Right ventricle myocardium superior (tissue), 1 donor: ENCODE results near the gene AKT1. TPM values are rescaled to one million over a fixed set of nuclear protein-coding genes. Genes with fewer than 3 reads are reported as not detected.
"Not testable (repeated sequence)": the region's sequence is repeated elsewhere in the genome, so short reads cannot be mapped to it uniquely, and the experiment has no call there.

ENCODE experiments used
- ATAC-seq: fragments of 200-7000 bp; cut with Tn5 transposase; one replicate; pipeline ENCODE4 v1.9.1; 2020; ENCODE audit warnings: mild to moderate bottlenecking; ENCODE audit not compliant: poor library complexity
- DNase-seq: peaks from one replicate; pipeline ENCODE4 v3.0.0-alpha.2; 2020
- intact Hi-C: fragments of 100-400 bp; cut with DNase I; formaldehyde crosslinking; loops from one replicate; pipeline ENCODE4 v1.11.2; 2022
- long read RNA-seq: library from polyadenylated mRNA; unstranded; transcript quantifications from one replicate; pipeline ENCODE4 v2.0.0, GENCODE V29; 2021
- total RNA-seq: library from RNA; stranded (reverse); fragmentation: NEBNext Ultra II Directional; extraction: Animal tissue kit (Norgen Biotek cat#: 25700); gene quantifications from one replicate; pipeline ENCODE4 v1.2.1, GENCODE V29; 2021
- donor health status: DM: no; HTN: yes; CAD: no; lungs with severe emphysema.

AKT1 gene
- 120 TPM for total RNA-seq
- long read RNA-seq, transcript AKT1-220 (15 exons, 2,742 nt) = minor isoform, 74 of 1,074 reads
- long read RNA-seq, transcript AKT1-203 (14 exons, 2,710 nt) = major isoform, 829 of 1,074 reads
- long read RNA-seq, transcript AKT1-208 (13 exons, 3,916 nt) = minor isoform, 7 of 1,074 reads
- long read RNA-seq, transcript AKT1-201 (15 exons, 2,866 nt) = minor isoform, 25 of 1,074 reads
- long read RNA-seq, partial matches to known transcripts = 27 of 1,074 reads
- long read RNA-seq, other reads (novel, unspliced or antisense) = 104 of 1,074 reads

DNA sequence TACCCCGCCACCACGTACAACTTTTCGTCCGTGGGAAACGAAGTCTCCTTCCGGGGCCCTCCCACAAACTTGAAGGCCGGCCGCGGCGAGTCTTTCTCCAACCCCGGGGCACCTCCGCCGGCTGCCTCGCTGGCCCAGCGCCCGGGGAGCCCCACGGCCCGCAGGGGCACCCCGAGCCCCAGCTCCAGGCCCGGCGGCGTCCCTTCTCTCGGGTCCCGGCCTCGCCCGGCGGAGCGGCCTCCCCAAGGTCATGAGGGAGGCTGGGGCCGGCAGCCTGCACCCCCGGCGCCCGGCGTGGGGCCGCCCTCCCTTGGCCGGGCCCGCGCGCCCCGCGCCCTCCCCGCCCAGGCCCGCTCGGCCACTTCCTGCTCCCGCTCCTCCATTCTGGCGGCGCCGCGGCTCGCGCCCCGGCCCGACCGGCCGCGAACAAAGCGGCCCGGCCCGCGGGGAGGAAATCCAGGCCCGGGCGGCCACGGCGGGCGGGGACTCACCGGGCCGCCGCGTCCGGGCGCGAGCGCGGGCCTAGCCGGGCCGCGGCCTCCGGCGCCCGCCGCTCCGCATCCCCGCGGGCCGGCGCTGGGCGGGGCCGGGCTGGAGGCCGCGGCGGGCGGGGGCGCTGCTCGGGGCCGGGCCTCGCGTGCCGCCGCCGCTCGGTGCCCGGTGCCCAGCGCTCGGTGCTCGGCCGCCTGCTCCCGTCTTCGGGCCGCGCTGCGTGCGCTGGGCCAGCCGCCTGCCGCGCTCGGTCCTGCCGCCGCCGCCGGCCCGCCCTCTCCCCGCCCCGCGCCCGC is at the start of gene AKT1:
Gene AKT1 (minus strand): TSS at position 756 of the 788 bp plus-strand sequence. CDS start 3,105 bp downstream, outside the sequence.
- intact Hi-C loops = no loop called here
- peak; percentile 60 for DNase-seq
- ATAC-seq = no peak

DNA sequence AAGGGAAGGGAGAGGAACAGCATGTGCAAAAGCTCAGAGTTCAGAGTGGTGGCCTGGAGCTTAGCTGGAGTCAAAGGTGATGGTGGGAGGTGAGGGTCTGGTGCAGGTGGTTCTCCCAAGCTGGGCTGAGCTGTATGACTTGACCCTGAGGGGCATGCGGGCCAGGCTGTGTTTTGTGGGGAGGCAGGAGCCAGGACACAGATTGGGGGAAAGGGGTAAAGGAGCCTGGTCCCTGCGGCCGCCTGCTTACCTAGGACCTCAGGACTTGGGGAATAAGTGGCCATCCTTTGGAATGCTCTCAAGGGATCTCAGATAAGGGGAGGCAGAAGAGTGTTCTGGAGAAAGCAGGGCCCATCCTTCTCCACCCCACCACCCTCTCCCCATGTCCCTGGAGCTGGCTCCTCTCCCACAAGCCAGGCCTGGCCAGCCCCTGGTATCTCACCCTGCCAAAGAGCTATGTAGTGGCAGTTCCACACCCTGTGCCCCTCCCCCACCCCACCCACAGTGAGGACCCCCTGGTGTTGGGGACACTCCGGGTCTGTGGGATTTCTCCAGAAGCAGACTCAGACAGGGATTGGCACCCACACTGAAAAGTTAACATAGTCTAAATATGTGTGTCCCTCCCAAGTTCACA is 49.6 kb upstream of the AKT1 start:
- no peak for ATAC-seq
- no peak for DNase-seq
- intact Hi-C loops = no loop called here

- ATAC-seq = peak; percentile 20
- intact Hi-C loops = no loop called here
These were observed 48.9 kb upstream of the AKT1 start for GRCh38 chr14:104844306-104845032.

GRCh38 chr14:104843442-104844305 is 48.1 kb upstream of the AKT1 start:
- peak; percentile 43 for ATAC-seq
- intact Hi-C loops = no loop called here
- DNase-seq = no peak

More at GRCh38 chr14:104844306-104845032, 48.9 kb upstream of the AKT1 start:
- no peak for DNase-seq

DNA sequence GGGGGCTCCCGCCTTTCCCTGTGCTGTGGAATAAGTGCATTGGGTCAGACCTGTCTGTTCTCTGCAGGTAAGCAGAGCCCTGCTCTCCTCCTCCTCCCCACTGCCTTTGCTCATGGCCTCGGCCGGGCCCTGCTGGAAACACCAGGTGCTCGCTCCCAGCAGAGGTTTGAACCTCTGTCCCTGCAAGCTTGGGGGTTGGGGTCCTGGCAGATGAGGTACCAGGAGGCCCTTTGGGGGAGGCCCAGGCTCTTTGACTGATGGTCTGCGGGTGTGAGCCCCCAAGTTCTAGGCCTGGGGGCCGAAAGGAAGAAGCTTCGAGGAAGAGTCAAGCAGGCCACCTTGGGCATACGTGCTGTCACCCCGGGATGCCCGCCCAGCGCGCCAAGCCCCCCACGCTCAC is 47.5 kb upstream of the AKT1 start:
- intact Hi-C loops = no loop called here
- no peak for DNase-seq
- no peak for ATAC-seq

GRCh38 chr14:104841730-104842129 is 46.2 kb upstream of the AKT1 start:
- intact Hi-C loops = no loop called here
- ATAC-seq (no peak), DNase-seq (no peak)

GRCh38 chr14:104836171-104836935 is 40.8 kb upstream of the AKT1 start:
- DNase-seq, ATAC-seq, intact Hi-C loops: not testable (repeated sequence)

DNA sequence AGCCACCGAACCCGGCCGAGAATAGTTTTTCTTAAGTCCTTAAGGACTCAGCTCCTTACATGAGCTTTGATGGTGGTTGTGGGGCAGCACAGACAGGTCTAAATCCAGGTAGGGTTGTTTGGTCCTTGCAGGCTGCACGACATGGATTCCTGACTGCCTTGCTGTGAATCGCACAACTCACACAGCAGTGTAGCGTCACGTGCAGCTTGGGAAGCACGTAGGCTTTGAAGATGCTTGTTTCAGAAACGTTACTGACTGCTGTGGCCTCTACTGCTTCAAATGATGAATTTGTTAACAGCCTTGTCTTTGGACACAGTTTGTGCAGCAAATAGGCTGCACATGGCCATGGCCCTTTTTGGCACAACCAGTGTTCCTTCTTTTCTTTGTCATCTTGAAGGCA is 35.2 kb upstream of the AKT1 start:
- DNase-seq (no peak), ATAC-seq (no peak)
- intact Hi-C loops = no loop called here

DNA sequence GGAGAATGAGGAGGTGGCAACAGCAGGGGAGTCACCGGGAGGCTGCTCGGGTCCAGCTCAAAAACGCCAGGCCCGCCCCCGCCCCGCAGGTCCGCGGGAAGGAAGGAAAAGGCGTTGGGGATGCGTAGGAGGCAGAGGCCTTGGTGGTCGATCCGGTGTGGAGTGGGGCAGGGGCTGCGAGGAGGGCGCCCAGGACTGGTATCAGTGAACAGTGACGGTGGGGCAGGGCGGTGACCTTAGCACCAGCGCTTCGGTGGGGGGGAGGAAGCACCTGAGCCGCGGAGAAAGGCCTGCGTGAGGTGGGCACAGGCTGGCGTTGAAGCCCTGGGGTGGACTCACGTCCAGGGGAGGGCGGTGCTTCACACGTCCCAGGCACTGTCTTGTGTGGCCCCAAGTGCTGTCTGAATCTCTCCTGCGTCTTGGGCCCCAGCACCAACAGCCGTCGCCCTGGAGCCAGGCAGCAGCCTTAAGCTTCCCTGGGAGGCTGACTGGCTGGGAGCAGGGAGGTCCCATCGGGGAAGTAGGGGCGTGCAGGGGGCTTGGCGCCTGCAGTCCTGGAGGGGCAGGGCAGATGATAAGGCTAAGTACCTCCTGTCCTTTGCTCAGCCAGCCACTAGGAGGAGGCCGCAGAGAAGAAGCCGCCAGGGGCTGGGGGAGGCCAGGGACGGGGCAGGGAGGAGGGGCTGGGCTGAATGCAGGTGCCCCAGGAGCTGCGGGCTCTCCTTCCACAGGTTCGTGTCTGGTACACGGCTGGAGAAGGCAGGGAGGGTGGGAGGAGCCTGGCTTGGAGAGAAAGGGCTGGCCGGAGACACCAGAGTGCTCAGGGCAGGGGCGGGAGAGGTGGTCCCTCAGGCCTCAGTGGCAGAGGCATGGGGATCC is 31.9 kb upstream of the AKT1 start:
- DNase-seq (peak; percentile 61), ATAC-seq (peak; percentile 39)
- intact Hi-C loops = no loop called here

DNA sequence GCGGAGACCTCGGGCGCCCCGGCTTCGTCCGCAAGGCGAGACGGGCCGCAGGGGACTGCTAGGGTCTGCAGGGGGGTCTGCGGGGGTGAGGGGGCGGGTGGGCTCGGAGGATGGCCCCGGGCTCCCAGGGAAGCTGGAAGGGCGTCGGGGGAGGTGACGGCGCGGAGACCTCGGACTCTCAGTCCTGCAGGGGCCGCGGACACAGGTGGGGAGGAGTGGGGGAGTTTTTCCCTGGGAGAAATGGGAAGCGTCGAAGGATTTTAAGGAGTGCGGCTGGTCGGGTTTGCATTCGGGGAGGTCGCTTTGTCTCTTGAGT is 31.3 kb upstream of the AKT1 start:
- ATAC-seq = no peak
- intact Hi-C loops = no loop called here
- no peak for DNase-seq

GRCh38 chr14:104826189-104826860 is 30.8 kb upstream of the AKT1 start:
- intact Hi-C loops = no loop called here
- DNase-seq (peak; percentile 95), ATAC-seq (peak; percentile 95)

- ATAC-seq (no peak), DNase-seq (no peak)
- intact Hi-C loops = loop anchor here (5.0 kb wide), 1 partner anchor 37 kb away; no protein-coding TSS in a partner anchor
These were observed 28.9 kb upstream of the AKT1 start for GRCh38 chr14:104824353-104824997.

DNA sequence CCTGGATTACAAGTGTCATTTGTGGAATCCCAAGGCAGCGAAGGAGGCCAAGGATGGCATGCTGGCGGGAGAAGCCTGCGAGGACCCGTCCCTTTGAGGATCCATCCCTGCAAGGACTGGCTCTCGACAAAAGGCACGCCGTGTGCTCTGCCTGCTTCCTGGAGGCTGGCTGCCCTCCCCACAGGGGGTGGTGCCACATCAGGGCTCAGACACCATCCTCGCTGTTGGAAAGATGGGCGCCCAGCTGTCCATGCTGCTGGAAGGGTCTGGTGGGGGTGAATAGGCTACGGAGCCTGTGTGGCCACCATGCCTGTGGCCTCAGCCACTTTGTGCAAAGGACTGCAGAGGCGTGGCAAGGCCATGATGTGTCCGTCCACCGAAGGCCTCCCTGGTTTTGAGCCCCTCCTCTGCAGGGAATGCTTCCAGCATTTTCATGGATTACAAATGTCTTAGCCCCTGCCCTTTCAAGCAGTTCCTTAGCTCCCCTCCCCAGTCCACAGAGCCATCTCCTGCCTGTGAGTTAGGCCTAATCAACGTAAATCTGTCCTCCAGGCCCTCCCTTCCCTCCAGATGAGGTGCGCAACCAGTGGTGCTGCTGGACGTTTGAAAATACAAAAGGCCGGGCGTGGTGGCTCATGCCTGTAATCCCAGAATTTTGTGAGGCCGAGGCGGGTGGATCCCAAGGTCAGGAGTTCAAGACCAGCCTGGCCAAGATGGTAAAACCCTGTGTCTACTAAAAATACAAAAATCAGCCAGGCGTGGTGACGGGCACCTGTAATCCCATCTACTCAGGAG is 27.5 kb upstream of the AKT1 start:
- DNase-seq (no peak), ATAC-seq (no peak)
- intact Hi-C loops = loop anchor here (5.0 kb wide), 1 partner anchor 36 kb away; no protein-coding TSS in a partner anchor

DNA sequence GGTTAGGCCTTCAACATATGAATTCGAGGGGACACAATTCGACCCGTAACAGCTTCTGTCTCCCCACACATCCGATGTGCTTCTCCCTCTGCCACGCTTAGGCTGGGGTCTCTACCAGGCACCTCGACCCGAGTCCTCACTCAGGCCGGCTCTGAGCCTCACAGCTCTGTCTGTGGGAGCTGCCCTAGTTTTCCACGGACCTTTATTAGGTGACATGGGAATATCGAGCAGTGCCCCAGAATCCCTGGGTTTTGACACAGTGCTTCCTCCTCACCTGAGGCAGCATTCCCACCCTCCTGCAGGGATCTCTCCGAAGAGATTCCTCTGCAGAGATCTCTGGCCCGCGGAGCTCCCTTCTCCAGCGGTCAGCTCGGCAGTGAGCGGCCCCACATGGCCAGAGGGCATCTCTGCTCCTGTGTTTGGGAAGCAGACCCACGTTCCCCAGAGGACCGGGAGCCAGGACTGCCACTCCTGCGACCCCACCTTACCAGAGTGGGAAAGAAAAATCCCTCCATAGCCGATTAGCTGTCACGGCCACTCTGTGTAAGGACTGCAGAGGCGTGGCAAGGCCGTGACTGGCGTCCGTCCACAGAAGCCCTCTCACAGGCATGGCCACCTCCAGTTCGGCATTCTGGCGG is 26.5 kb upstream of the AKT1 start:
- no peak for DNase-seq

More for the DNA sequence above, 26.5 kb upstream of the AKT1 start:
- intact Hi-C loops = loop anchor here (5.0 kb wide), 1 partner anchor 35 kb away; no protein-coding TSS in a partner anchor
- ATAC-seq = no peak
